Activated naive CD8-positive, alpha-beta T cell treated with anti-CD3 and anti-CD28 coated beads, Interleukin-2, amount 50 U/mL, for 16 hours (primary cell): ENCODE data around the gene ERI3.
"Not testable (repeated sequence)": the region's sequence is repeated elsewhere in the genome, so short reads cannot be mapped to it uniquely, and the experiment has no call there.

Experiments
- DNase-seq: peaks from one replicate; pipeline ENCODE4 v3.0.0-alpha.2; 2020; ENCODE audit warnings: low read depth, low spot score

Gene ERI3

DNA sequence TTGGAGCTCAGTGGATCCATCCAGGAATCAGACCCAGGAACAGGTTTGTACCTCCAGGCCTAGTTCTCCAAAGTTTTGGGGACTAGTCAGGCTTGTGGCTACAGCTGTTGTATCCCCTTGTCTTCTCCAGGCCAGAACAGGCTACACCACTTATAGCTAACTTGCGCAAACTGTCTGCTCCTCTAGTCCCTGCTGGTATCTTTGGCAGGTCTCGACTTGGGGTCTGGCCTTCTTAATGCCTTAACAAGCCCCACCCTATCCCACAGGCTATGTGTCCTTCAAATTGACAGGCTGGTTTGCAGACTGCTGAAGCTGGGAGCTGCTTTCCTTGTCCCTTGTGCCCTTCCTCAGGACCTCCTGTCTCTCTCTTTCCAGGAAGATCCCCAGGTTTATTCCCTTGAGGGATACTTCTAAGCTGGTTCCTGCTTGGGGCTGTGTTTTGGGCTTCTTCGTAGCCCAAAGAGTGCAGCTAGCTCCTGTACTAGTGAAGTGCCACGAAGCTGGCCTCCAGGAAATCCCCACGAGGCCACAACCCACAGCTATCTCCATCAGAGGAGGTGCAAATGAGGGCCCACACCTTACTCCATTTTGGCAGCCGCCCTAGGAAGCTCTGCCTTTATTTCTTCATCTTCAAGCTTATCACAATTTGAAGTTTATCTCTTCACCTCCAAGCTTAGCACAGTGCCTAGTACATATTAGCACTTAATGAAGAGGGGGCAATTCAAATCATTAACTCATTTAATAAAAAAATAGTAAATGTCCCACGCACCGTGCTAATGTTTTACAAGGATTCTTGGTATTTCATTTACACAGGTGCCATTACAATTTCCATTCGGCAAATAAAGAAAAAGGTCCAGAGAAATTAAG lies 142.5 kb downstream of the ERI3 start:
- DNase-seq: no peak

GRCh38 chr1:44210595-44210994 lies 144.5 kb downstream of the ERI3 start:
- no peak for DNase-seq

DNA sequence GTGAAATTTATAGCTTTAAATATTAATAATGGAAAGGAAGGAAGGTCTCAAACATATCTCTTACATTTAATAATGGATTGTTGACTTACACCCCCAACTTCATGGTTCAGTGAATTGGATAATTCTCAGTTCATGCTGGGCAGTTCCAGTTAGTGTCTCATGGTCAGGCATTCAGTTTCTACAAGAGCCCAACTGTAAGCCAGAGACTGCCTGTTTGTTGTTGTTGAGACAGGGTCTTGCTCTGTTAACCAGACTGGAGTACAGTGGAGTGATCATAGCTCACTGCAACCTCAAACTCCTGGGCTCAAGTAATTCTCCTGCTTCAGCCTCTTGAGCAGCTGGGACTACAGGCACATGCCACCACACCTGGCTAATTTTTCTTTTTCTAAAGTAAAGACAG lies 146.8 kb downstream of the ERI3 start:
- no peak for DNase-seq

DNA sequence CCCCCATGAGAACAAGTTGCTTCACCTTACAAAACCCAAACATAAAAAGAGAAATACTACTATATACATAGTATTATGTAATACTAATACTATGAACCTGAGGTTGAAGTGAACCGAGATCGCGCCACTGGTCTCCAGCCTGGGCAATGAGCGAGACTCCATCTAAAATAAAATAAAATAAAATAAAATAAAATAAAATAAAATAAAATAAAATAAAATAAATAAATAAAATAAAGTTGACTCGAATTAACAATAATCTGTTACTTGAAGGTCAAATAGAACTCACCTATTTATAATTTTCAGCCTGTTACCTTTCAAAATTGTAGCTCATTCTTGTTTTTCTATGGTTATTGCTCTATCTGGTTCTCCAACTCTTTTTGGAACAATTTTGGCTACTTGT lies 148.5 kb downstream of the ERI3 start:
- DNase-seq: not testable (repeated sequence)

GRCh38 chr1:44200336-44200735 lies 154.7 kb downstream of the ERI3 start:
- no peak for DNase-seq

DNA sequence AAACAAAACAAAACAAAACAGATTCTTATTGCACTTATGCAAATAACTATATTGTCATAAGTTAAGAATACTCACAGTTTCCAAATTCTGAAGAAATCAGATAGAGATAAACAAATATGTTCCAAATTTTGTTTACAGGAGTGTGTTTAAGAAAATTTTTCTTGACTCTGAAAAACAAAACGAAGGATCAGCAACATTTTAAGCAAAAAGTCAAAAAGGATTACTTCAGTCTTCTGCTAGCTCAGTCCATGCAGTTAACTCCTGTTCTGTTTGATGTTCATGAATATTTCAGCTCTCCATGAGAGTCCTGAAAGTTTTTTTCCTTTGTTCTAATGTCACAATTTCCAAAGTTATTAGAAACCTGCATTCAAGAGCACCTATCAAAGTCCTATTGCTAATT lies 180.4 kb downstream of the ERI3 start:
- no peak for DNase-seq
